GM12873 (cell line): ENCODE results near the gene EXOSC5.

Experiments
- CTCF ChIP-seq: IDR thresholded peaks from 2 replicates; pipeline ENCODE4 v1.5.1; 2012; ENCODE audit warnings: low read depth, mild to moderate bottlenecking, moderate library complexity, low read length, control low read depth; ENCODE audit not compliant: insufficient read depth; ENCODE audit errors: missing control alignments

Gene EXOSC5

DNA sequence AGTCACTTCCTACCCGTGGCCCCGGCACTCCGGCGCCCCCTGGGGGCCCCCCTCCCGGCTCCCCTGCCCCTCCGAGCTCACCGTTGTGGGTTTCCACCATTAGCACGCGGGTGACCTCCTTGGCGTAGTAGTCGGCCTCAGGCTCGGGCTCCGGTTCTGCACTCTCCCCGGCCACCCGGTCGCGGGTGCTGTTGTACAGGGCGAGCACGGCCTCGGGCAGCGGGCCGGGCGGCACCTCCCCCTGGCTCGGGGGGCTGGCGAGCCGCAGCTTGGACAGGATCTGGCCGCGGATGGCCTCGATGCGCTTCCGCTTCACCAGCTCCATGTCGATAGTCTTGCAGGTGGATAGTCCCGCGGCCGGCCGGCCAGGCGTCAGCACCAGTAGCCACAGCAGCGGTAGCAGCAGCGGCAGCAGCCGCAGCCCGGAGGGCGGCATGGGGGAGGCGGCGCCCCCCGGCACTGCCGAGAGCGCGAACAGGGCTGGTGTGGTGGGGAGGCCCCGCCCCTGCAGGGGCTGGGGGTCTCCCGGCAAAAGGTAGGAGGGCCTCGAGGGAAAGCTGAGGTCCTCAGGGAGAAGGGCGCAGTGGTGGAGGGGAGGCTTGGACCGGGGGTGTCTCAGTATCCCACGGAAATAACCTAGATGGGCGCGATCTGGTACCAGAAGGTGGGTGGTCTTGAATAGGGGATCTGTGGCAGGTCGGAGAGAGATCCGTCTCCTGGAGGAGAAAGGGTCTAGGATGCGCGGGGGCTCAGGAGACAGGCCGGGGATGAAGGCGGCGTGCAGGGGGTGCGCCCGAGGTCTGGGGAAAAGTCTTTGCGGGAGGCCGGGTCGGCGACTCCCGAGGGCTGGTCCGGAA, 44.3 kb downstream of the EXOSC5 start:
- peak; percentile 76 for TF ChIP-seq CTCF

GRCh38 chr19:41352279-41352608, 44.9 kb downstream of the EXOSC5 start:
- no peak for TF ChIP-seq CTCF

GRCh38 chr19:41351339-41352245, 45.6 kb downstream of the EXOSC5 start:
- TF ChIP-seq CTCF, result no peak

DNA sequence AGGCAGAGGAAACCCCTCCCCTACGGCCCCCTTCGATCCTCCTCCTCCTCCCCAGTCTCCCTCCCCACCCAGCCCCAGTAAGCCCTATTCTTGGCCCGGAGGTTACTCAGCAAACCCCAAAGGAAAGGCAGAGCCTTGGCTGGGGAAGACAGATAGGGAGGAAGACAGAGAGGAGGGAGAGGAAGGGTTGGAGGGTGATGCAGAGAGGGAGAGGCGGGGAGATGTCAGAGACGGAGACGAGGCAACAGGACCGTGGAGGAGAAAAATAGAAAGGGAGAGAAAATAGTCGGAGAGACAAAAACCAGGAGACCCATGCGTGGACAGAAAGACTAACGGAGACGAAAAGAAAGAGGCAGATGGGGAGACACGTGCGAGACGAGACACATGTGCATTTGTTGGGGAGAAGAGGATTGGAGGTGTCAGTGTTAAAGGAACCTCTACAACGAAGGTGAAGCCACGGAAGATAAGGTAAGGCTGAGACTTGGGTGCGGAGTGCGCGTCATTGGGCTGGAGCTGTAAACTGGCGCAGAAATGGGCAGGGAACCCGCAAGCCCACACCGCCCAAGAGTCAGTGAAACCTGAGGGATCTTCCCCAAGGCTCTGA, 46.3 kb downstream of the EXOSC5 start:
- TF ChIP-seq CTCF, result no peak

- no peak for TF ChIP-seq CTCF
Measured at GRCh38 chr19:41344162-41344561, 53.0 kb downstream of the EXOSC5 start.

GRCh38 chr19:41341669-41342490, 55.3 kb downstream of the EXOSC5 start:
- no peak for TF ChIP-seq CTCF
